ENCODE data around the gene CACNA1E. TPM values are rescaled to one million over a fixed set of nuclear protein-coding genes. Genes with fewer than 3 reads are reported as not detected.
A peak's percentile ranks its signal among the peaks of the same experiment; 100 is the strongest.

The CACNA1E gene
- total RNA-seq, 1 donor from 2014 or later: 0.08 TPM

DNA sequence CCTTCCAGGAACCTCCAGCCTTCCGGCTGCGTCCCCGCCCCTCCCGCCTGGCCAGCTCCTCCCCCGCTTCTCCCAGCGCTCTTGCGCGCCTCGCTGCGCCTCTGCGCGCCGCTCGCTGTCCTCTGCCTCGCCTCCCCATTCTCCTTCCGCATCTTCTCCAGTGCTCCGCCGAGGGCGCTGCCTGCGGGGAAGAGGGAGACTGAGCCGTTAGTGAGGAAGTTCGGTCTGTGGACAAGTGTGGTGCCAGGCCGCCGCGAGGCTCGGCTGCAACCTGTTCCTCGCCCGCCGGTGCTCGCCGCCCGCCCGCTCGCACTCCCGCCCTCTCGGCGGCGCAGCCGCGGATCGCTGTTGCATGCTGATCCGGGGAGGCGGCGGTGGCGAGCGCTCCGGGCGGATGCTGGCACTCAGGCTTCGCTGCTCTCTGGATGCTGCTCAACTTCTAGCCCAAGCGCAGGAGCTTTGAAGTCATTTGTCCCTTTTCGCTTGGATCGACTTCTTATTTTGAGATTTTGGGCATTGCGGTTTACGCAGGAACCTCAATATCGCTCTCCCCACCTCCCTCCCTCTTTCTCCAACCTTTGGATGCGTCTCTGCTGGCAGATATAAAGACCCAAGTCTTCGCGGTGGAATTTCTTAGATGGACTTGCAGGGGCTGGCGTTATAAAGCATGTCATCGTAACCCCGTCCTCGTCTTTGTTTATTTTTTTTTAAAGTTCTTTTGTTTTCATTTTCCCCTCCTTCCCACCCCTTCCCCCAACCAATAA lies 614 bp upstream of the CACNA1E start:
- DNase-seq (ENCODE audit: low spot score) (no peak), ATAC-seq (peak; percentile 57)

DNA sequence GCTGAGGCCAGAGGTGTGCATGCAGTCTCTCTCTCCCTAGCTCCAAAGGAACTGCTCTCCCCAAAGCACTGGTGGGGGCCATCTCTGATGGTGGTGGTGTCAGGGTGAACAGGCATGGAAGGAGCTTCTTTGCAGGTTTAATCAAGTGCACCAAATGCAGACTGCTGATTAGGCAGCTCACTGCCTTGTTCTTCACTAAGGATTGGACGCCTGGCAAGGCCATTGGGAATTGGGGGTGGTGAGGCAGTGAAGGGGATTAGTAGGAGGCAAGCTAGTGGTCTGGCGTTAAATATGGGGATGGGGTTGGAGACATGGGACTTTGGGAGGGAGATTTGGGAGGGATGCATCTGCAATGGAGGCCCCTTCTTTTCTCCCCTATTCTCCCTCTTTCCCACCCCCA lies 1.5 kb downstream of the CACNA1E start:
- ATAC-seq (no peak), DNase-seq (ENCODE audit: low spot score) (no peak)

DNA sequence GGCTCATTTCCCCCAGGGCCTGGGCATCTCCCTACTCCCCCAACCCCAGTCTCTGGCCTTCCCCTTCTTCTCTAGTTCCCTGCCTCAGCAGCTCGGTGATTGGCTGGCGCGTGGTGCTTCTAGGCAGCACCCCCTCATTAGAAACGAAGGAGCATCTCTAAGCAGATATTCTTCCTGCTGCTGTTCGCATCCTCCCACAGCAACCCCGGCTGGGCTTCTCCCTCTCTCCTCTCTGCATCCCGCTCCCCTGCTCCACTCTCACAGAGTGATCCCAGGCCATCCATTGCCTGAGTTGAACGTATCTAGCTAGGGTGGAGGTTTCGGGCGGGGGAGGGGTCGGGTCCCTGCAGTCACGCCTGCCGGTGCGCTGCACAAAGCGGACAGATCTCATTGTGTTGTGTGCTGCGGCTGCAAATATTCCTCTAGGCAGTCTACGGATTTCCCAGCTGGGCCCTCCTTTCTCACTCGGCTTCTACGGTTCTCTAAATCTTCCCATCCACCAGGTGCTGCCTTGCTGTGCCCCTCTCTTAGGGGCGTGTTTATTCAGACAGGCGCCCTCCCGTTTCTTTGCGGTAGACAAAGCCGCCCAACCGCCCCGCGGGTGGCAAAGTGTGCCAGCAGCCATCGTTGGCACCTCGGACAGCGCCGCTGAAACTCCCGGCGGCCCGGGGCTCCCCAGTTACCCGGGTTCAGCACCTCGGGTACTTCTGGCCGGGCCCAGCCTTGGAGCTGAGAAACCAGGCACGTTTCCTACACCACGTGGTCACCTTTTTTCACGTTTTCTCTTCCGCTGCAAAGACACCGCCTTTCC lies 2.2 kb downstream of the CACNA1E start:
- ATAC-seq (no peak), DNase-seq (ENCODE audit: low spot score) (no peak)

DNA sequence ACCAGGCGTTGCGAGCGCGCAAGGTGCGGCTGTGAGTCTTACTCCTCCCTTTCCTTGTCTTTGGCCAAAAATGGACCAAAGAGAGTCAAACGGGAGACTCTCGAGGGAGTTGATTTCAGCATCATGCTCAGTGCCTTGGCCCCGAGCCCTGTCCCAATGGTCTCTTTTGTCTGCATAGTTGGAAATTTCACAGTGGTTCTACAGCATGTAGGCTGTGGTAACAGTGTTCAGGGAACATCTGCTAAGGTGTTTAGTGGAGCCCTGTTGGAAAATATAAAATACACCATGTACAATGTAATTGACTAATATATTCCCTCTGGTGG lies 2.7 kb downstream of the CACNA1E start:
- no peak for DNase-seq (ENCODE audit: low spot score)
- no peak for ATAC-seq

DNA sequence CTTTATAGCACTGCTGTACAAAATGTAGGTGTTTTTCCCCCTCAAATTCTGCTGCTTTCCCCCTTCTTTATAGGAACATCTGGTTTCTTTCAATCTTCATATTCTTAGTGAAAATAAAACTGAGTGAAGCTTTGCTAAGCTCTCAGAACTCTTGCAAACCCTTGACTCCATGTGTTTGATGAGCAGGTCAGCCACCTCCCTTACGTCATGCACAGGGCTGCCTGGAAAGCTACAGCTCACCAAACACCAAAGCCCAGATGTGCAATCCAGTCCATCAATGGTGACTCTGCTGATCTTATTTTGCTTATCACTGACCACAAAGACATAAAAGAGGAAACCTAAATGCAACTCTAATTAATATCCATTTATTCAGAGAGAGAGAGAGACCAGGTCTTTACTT lies 5.5 kb downstream of the CACNA1E start:
- DNase-seq (ENCODE audit: low spot score): no peak

DNA sequence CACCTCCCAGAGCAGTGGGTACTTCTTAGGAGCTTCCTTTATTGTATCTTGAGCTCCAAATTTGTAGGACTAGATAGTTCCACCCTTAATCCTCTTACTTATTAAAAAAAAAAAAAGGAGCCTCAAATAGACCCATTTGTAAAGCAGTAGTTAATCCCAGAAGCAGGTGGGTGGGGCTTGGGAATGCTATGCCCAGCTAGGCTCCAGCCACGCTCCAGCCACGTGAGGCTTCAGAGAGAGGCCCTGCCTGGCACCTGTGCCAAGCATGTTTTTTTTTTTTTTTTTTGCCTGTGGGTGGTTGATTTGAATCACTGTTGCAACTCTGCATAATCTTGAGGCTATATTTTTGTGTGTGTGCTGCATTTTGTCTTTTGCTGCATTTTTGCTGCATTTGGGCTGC lies 7.0 kb downstream of the CACNA1E start:
- DNase-seq (ENCODE audit: low spot score): no peak
- no peak for ATAC-seq

More for the DNA sequence above, 5.5 kb downstream of the CACNA1E start:
- no peak for ATAC-seq

- no peak for ATAC-seq
- DNase-seq (ENCODE audit: low spot score): no peak
Measured at GRCh38 chr1:181490740-181491712, 7.7 kb downstream of the CACNA1E start.

- no peak for DNase-seq (ENCODE audit: low spot score)
- ATAC-seq: no peak
Measured at GRCh38 chr1:181493166-181493565, 9.8 kb downstream of the CACNA1E start.

DNA sequence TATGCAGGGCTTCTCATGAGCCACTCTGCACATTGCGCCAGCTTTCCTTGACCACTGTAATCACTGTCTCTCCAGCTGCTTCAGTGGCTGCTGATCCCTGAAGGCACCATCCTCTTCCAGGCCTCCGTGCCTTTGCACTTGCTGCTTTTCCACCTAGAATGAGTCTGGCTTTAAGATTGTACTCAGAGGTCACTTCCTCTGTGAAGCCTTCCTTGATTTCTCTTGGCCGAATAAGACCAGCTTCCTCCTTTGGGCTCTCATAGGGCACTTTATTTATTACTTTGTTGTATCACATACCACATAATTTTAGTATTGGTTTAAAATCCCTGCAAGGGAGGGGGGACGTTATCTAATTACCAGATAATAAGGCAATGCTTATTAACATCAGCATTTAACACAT lies 10.6 kb downstream of the CACNA1E start:
- ATAC-seq (no peak), DNase-seq (ENCODE audit: low spot score) (no peak)

GRCh38 chr1:181496759-181497158 lies 13.4 kb downstream of the CACNA1E start:
- no peak for ATAC-seq
- DNase-seq (ENCODE audit: low spot score): no peak

- DNase-seq (ENCODE audit: low spot score) (no peak), ATAC-seq (no peak)
Measured at GRCh38 chr1:181497870-181498269, 14.6 kb downstream of the CACNA1E start.

GRCh38 chr1:181499825-181500224 lies 16.5 kb downstream of the CACNA1E start:
- ATAC-seq (no peak), DNase-seq (ENCODE audit: low spot score) (no peak)

DNA sequence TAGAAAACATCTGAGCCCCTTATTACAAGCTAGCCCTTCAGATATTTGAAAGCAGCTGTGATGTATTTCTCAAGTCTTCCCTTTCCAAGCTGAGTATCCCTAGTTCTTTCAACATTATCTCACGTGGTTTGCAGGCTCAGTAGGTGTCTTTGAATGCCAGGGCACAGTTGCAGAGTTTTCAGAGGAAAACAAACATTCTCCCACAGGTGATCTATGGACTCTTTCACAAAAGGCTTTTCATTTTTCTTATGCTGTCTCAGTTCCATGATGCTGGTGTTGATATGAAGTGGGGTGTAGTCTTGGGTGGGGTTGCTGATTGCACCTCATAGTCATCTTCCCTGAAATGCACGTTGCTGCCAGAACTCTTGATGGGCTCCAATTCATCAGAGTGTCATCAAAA lies 17.3 kb downstream of the CACNA1E start:
- no peak for ATAC-seq
- DNase-seq (ENCODE audit: low spot score): no peak

DNA sequence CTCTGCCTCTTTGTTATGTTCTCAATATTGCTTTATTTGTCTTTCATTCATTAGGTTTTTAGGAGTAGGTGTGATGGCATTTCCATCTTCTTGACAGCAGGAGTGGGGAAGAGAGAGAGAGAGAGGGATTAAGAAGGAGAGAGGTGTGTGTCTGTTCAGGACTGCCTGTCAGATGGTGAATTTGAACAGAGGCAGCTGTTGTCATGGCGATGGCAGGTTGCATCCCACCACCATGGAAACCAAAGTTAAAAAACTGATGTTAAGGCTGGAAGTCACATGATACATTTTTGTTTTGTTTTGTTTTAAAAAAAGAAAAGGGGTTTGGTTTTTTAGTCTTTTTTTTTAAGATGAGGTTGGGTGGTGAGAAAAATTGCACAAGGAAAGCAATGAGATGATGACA lies 18.3 kb downstream of the CACNA1E start:
- DNase-seq (ENCODE audit: low spot score): no peak
- ATAC-seq: no peak

- ATAC-seq (no peak), DNase-seq (ENCODE audit: low spot score) (no peak)
Measured at GRCh38 chr1:181503171-181503810, 20.0 kb downstream of the CACNA1E start.

DNA sequence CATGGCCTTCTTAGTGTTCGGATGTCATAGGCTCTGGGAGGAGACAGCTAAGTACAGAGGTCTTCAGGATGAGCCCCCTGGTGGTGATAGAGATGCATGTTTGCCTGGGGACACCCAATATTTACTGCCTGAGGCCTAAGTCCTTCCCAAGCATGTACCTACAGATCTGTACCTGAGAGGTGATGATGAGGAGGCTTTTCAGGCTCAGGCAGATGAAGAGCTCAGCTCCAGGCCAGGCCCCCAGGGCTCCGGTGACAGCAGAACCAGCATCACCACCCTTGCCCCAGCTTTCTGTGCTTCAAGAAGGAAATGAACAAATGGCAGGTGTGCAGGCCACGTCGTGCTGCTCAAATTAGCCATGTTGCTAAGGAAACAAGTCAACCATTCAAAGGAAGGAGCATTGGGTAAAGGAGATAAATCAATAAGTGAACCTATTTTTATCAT lies 21.1 kb downstream of the CACNA1E start:
- no peak for DNase-seq (ENCODE audit: low spot score)
- ATAC-seq: no peak

- DNase-seq (ENCODE audit: low spot score) (no peak), ATAC-seq (no peak)
Measured at GRCh38 chr1:181506563-181507353, 23.4 kb downstream of the CACNA1E start.

DNA sequence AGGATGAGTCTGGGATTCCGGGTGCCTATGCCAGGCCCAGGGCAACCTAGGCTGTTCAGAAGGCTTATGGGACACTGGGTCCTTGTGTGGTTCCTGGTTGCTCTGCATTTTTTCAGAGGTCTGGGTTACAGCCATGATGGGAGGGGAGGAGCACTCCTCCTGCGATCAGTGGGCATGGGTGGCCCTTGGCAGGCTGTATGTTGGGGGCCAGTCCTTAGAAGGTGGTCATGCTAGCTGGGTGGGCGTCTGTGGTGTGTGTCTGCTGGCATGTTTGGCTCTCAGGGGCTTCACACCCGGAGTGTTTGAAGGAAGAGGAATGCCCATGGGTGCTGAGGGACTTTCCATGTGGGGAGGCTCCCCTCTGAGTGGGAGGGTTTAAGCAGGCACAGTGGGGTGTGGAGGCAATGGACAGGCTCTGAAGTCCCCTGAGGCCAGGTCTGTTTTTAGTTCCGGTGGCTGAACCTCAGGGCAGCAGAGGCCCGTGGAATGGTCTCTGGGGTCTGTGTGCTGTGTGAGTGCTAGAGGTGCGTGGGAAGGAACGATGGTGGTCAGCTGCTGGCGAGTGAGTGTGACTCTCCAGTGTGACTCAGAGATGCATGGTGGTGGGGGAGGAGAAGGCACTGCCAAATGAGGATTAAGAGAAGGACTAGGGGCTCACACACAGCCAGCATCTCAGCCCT lies 25.3 kb downstream of the CACNA1E start:
- ATAC-seq (no peak), DNase-seq (ENCODE audit: low spot score) (no peak)

DNA sequence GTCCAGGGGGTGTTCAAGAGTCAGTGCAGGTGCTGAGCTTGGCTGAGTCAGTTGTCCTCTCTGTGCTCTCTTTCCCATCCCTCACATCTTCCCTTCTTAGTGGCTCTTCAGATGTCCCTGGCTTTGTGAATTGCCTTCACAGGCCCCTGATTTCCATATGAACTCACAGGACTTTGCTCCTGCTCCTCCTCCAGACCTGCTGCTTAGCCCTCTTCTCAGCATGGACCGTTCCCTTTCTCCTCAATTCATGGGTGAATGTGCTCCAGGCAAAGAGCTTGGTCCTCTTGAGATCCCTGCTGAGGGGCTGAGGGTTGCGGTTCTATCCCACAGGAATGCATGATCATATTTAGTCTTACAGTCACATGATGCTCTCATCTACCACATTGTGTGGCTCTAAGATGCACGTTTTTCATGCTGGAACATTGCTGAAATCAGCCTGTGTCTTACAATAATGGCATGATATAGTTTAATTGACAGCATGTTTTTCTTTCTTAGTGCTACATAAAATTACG lies 30.5 kb downstream of the CACNA1E start:
- DNase-seq (ENCODE audit: low spot score): no peak
- ATAC-seq: no peak
